Left renal cortex interstitium (tissue), 4 donors: ENCODE measurements around the gene RRM2. TPM values are rescaled to one million over a fixed set of nuclear protein-coding genes. Genes with fewer than 3 reads are reported as not detected.

Experiments used
- DNase-seq, 4 donors: peaks; one replicate each; pipeline ENCODE4 v3.0.0-alpha.2; 2013; ENCODE audit warnings: low read depth in 4 of 4, low spot score in 2 of 4, missing footprints in 1 of 4
- polyA plus RNA-seq, 4 donors: library from polyadenylated mRNA; unstranded; fragments of 120-200 nt; gene quantifications; one replicate each; pipeline ENCODE4 v1.2.1, GENCODE V29; 2013; ENCODE audit not compliant: insufficient read length in 4 of 4

The RRM2 gene
- polyA plus RNA-seq, 4 donors = 47.3 to 62.4 (median 59.8) TPM

DNA sequence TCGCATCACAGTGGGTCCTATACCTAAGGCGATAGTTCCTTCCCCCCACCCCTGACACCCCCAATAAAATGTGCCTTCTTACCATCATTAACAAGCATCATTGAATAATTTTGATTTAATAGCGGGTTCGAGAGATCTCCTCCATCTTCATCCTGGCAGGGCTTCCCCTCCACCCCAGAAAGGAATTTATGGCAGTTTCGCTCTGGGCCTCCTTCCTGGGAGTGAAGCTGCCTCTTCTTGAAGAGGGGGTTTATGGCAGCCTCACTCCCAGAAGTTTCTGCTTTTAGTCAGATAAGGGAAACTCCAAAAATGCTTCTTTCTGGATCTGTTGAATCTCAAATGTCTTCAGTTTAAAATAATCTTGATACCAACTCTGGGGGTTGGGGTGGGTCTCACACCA is 45.7 kb downstream of the RRM2 start:
- no peak for DNase-seq

DNA sequence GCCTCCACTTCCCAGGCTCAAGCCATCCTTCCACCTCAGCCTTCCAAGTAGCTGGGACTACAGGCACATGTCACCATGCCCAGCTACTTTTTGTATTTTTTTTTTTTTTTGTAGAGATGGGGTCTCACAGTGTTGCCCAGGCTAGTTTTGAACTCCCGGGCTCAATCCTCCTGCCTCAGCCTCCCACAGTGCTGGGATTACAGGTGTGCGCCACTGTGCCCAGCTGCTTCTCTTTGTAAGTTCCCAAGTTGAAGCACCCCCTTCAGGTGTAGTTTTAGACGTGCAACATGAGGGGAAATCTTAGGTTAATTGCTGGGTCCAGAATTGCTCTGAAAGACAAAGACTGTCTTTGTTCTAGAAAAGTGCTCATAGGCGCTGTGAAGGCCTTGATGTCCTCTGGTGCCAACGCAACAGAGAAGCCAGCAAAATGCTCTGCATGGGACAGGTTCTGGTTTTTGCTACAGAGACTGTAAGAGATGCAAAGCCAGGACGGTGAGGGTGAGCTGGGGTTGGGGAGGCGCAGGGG is 46.6 kb downstream of the RRM2 start:
- DNase-seq = no peak

DNA sequence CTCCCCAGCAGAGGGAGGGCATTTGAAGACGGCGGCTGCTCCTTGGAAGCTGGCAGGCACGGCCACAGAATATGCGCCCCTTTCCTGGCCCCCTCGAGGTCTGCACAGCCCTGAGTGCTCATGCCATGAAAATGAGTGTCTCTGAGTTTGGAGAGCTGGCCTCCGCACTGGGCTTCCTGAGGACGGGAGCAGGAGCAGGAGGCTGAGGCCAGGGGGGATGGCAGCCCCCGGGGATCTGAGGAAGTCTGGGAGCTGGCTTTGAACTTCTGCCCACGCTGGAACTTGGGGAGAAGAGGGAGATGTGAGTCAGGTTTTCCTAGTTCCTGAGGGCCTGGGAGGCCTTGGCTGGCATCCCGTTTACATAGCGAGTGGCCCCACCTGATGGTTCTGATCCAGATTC is 47.0 kb downstream of the RRM2 start:
- DNase-seq = no peak

DNA sequence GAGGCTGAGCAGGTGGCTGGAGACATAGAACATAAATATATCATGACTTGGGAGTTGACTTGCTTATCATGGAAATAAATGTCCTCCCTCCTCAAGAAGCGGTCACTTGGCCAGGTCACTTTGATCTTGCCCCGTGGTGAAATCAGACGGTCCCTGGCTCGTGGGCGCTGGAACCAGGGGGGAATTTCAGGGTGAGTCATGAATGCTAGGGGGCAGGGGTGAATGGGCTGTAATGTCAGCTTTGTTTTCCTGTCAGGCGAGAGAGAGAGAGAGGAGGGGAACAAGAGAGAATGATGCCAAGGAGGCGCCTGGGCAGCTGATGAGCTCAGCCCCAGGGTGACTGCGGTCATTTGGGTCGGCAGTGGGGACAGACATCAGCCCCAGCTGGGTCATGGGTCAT is 47.7 kb downstream of the RRM2 start:
- no peak for DNase-seq

DNA sequence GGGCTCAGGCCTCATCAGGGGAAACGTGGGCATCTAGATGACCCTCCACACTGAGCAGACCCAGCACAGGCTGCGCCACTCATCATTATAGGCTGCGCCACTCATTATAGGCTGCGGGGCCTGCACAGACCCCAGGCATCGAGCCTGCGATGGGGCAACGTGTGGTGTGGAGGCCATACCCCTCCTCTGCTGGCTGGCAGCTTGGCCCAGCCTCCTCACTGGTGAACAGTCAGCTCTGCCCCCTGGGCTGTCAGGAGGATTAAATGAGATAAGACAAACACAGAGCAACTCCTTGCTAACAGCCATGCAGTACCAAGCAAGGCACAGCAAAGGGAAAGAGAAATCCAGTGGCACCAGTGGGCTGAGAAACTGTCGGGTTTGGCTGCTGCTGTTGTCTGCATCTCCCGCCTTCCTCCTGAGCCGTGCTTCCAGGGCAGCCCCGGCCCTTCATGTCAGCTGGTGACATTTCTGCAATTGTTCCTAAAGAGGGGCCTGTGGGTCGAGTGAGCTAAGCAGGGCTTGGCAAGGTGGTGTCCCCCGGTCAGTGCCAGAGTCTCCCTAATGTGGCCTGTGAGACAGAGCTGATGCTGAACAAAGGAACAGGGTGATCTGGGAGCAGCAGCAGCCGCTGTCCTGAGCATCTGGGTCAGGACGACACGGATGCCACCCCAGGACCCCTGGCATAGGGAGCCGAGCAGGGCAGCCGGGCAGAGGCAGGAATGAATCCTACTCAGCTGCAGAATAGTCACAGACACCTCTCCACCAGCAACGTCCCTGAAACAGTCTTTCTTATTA is 48.7 kb downstream of the RRM2 start:
- no peak for DNase-seq

DNA sequence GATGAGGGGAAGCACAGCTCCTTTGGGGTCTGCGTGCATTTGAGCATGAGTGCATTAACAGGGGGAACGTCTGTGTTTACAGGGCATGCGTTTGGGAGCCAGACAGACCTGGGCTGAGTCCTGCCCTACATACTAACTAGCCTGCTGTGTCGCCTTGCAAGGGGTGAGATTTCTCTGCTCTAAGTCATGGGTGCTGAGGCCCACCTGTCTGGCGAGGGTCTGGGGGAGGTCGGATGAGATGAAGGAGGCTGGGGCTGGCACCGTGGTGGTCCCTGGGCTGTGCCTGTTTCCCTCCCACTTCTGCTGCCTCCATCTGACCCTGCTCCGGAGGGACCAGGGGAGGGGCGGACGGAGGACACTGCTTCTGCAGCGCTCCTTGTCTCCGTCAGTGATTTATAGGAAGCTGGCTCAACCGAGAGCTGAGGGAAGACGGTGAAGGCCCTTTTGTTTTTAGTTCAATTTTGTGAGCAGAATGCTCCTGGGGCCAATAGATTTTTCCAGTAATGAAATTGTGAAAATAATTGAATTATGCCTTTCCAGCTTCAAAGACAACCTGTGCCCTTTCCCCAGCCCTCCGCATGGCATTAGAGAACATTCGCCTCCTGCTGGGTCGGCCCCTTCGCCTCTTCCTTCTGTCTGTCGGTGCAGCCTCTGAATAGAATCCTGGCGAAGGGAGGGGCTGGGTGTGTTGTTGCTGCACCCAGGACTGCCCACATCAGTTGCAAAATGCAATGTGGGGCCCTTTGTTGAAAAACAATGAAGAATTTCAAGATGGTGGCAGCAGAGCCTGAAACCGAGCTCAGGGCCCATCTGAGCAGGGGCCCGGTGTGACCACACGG is 49.7 kb downstream of the RRM2 start:
- no peak for DNase-seq

DNA sequence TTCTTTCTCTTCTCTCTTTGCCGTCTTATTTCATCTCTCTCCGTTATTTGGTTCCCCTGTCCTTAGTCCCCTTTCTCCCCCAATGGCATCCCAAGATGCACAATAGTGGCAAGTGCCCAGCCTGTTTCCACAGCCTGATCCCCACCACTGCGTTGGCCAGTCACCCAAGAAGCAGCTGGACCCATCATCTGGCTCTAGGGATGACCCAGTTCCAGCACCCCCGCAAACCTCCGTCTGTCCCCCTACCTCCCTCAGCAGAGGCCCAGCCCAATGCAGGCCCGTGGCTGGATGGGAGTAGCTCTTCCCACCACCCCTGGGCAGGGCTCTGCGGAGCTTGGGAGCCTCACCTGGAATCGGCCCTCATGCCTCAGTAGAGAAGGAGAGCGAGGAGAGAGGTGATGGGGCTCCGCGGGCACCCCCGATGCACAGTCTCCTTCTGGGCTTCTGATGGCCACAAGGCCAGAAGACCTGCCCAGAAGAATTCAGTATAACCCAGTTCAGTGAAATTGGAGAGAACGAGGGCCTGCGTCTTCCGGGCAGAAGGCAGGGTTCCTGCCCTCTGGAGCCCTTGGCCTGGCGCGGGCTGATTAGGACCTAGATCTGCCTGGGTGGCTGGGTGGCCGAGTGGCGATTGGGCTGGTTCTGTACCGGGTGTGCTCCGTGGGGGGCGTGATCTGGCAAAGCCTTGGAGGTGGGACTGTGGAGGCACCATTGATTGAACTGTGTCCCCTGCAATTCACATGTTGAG is 50.9 kb downstream of the RRM2 start:
- no peak for DNase-seq

DNA sequence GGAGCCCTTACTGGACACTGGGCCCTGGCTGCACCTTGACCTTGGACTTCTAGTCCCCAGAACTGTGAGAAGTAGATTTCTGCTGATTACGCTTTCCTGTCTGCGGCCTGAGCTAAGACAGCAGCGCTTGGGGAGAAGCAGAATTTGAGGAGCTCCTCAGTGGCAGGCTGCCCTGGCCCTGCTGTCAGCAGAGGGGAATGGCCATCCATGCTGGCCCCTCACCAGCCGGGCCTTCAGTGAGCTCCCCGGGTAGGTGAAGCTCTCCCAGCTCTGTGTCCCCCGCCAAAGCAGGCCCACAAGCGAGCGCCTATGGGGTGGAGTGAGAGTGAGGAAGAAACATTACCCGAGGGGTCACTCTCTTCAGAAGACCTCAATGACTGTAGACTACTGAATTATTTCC is 51.6 kb downstream of the RRM2 start:
- DNase-seq = no peak

DNA sequence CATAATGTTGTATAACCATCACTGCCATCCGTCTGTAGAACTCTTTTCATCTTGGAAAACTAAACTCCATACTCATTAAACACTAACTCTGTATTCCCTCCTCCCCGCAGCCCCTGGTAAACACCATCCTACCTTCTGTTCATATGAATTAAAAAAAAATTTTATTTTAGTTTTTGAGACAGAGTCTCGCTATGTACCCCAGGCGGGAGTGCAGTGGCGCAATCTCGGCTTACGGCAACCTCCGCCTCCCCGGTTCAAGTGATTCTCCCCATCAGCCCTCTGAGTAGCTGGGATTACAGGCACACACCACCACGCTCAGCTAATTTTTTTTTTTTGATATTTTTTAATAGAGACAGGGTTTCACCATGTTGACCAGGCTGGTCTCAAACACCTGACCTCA is 52.9 kb downstream of the RRM2 start:
- DNase-seq = no peak

DNA sequence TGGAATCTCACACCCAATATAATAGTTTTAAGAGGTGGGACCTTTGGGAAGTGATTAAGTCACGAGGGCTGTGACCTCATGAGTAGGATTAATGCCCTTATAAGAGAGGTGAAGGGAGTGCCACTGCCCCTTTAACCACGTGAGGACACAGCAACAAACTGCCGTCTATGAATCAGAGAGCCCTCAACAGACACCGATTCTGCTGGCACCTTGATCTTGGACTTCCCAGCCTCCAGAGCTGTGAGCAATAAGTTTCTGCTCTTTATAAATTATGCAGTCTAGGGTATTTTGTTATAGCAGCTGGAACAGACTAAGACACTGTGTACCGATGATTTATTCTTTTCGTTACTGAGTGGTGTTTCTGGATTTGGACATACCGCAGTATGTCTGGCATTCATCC is 56.2 kb downstream of the RRM2 start:
- DNase-seq = no peak

DNA sequence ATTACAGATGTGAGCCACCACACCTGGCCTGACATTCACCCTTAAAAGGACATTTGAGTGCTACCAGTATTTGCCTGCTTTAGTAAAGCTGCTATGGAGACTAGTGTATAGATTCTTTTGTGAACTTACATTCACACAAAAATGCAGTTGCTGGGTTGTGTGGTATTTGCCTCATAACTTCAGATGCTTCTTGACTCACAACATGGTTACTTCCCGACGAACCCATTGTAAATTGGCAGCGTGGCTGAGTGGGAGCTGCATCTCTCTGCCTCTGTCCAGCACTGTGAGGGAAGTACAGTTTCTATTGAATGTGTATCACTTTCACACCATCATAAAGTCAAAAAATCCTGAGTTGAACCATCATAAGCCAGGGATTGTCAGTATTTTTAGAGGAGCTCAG is 56.9 kb downstream of the RRM2 start:
- DNase-seq = no peak

DNA sequence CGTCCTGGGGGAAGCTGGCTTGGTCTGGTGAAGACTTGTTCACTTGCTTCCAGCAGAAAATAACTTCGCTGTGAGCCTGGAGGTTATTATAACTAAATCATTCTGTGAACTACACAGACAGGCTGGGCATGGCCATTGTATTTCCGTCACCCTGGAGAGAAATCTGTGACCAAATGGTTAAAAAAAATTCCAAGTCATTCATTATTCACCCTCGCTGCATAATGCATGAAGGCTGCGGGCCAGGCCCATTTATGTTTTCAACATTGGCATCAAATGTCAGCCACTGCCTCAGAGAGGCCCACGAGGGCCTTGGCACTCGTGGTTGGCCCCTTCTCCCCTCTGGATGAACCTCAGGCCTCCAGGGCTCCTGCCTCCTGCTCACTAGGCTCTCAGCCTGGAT is 57.7 kb downstream of the RRM2 start:
- no peak for DNase-seq

Other genes starting within 250 kb of the RRM2 start
- 1 to 10 TPM; 3.7 to 7.3 (median 5.9) TPM for gene GRHL1, start 171.0 kb upstream of the RRM2 start, polyA plus RNA-seq
- 10 to 100 TPM; 21.7 to 25.7 (median 23.3) TPM for gene KLF11, start 79.2 kb upstream of the RRM2 start, polyA plus RNA-seq
- gene CYS1, start 42.3 kb upstream of the RRM2 start, polyA plus RNA-seq = 100 to 1,000 TPM in 3 of 4 donors, 10 to 100 TPM in 1; 94.7 to 121 (median 103) TPM
- 10 to 100 TPM; 22.9 to 40.0 (median 29.5) TPM for gene HPCAL1, start 180.2 kb downstream of the RRM2 start, polyA plus RNA-seq